D721Med (cell line): ENCODE data around the gene BCAN.
A peak's percentile ranks its signal among the peaks of the same experiment; 100 is the strongest.
"Not testable (repeated sequence)": the region's sequence is repeated elsewhere in the genome, so short reads cannot be mapped to it uniquely, and the experiment has no call there.

Experiments
- DNase-seq: peaks from one replicate; pipeline ENCODE4 v3.0.0; 2011; ENCODE audit warnings: low spot score; ENCODE audit not compliant: insufficient read length
- FAIRE-seq: peaks from 2 replicates; lab custom pipeline; 2011; peaks lifted over from hg19 to GRCh38; lab: Jason Lieb, UNC
- CTCF ChIP-seq: IDR thresholded peaks from 2 replicates; pipeline ENCODE4 v1.5.1; 2012; ENCODE audit warnings: mild to moderate bottlenecking, control low read depth; ENCODE audit not compliant: insufficient read depth; ENCODE audit errors: missing control alignments

Gene BCAN

DNA sequence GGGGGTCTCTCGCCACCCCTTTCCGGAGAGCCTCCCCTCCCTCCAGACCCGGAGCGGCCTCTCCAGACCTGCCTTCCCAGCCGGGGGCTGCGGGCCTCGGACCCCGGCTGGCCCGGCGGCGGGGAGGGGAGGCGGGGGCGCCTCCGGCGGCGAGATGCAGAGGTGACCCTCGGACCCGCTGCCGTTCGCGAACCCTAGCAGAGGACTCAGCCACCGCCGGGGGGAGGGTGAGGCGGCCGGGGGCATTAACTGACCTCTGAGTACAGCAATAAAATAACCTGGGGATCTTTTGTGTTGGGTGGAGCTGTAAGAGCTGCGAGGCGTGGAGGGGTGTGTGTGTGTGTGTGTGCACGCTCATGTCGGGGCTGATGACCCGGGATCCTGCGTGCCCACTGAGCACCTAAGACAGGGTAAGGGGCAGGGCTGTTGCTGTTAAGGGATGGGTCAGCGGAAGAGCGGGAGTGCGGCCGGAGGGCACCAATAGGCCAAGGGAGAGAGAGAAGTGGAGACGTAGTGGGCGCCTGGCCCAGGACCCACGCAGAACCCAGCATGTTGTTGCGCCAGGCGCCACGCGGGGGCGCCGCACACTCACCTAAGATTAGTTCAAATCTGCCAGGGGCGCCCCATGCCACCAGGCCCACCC lies 16.4 kb upstream of the BCAN start:
- no peak for DNase-seq
- no peak for FAIRE-seq
- peak; percentile 70 for TF ChIP-seq CTCF

DNA sequence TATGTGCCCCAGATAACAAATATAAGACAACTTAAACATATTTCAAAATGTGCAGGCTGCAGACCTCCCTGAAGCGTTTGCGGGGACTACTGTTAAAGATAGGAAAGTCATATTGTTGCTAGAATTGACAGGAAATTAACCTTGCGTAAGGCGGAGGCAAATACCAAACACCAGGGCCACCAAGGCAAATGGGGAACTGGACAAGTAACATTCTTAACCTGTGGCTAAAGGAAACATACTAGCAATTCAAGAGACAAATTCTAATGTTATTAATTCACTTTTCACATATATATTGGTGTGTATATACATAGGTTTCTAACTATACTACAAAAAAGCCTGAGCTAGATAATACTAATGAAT lies 15.9 kb upstream of the BCAN start:
- DNase-seq (no peak), FAIRE-seq (no peak)
- no peak for TF ChIP-seq CTCF

DNA sequence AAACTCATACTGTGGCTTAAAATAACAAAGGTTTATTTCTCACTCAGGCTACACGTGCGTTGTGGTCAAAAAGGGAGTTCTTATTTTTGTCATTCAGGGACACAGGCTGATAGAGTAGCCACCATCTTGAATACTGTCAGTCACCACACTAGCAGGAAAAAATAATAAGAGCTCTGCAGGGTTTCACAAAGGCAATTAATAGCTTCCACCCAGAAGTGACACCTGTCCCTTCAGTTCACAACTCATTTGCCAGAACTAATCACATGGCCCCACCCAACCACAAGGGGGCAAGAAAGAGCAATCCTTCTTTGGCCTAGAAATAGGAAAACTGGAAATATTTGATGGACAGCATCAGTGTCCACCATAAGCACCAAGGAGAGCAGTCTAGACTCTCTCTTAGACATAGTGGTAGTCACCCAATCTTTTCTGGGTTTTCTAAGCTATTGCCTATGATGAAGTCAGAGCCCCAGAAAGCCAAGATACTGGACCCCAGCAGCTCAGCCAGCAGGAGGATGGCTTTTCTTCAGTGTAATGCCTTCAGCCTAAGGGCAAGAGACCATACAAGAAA lies 14.5 kb upstream of the BCAN start:
- DNase-seq (no peak), FAIRE-seq (no peak)

GRCh38 chr1:156629823-156630449 lies 12.0 kb upstream of the BCAN start:
- TF ChIP-seq CTCF, result no peak
- DNase-seq (no peak), FAIRE-seq (no peak)

More for the DNA sequence above, 14.5 kb upstream of the BCAN start:
- peak; percentile 81 for TF ChIP-seq CTCF

- FAIRE-seq, DNase-seq: not testable (repeated sequence)
These were observed 10.8 kb upstream of the BCAN start for GRCh38 chr1:156631152-156631551.

GRCh38 chr1:156632355-156632754 lies 9.6 kb upstream of the BCAN start:
- DNase-seq (no peak), FAIRE-seq (no peak)
- TF ChIP-seq CTCF, result no peak

- no peak for TF ChIP-seq CTCF
- no peak for DNase-seq
- FAIRE-seq, result no peak
These were observed 3.5 kb upstream of the BCAN start for GRCh38 chr1:156638189-156638985.
